Stimulated activated CD8-positive, alpha-beta memory T cell treated with anti-CD3 and anti-CD28 coated beads, Interleukin-4, amount 100 ng/mL, for 24 hours (primary cell): ENCODE measurements around the gene RPL15.

Experiments used
- DNase-seq: peaks from one replicate; pipeline ENCODE4 v3.0.0-alpha.2; 2020; ENCODE audit warnings: low read depth

Gene RPL15

GRCh38 chr3:23961913-23962312 is 45.0 kb downstream of the RPL15 start:
- no peak for DNase-seq

- no peak for DNase-seq
These were observed 47.8 kb downstream of the RPL15 start for GRCh38 chr3:23964537-23965235.

- no peak for DNase-seq
These were observed 49.4 kb downstream of the RPL15 start for GRCh38 chr3:23966328-23966727.

- no peak for DNase-seq
These were observed 51.7 kb downstream of the RPL15 start for GRCh38 chr3:23968463-23969184.

- no peak for DNase-seq
These were observed 52.5 kb downstream of the RPL15 start for GRCh38 chr3:23969393-23969792.
